Thyroid gland (tissue), 4 donors: ENCODE results near the gene NCBP2. TPM values are rescaled to one million over a fixed set of nuclear protein-coding genes. Genes with fewer than 3 reads are reported as not detected.

ENCODE experiments used
- DNase-seq, 2 donors: peaks; one replicate each; pipeline ENCODE4 v3.0.0-alpha.2; 2019
- H3K27ac ChIP-seq, 3 donors: fragments of 200-600 bp; sonication (generic); 1 replicate in 2 of 3; 2 replicates in 1 of 3; pipeline ENCODE4 v1.5.1; 2016 to 2019; ENCODE audit warnings: mild to moderate bottlenecking in 1 of 3, moderate library complexity in 1 of 3
- H3K27me3 ChIP-seq: fragments of 200-600 bp; sonication (generic); one replicate; pipeline ENCODE4 v1.5.1; 2019
- H3K36me3 ChIP-seq, 2 donors: fragments of 200-600 bp; sonication (generic); one replicate each; pipeline ENCODE4 v1.5.1; 2016 to 2019
- H3K4me1 ChIP-seq, 2 donors: fragments of 200-600 bp; sonication (generic); one replicate each; pipeline ENCODE4 v1.5.1; 2017 to 2019
- H3K4me3 ChIP-seq, 3 donors: fragments of 200-600 bp; sonication (generic); replicated peaks in 1 of 3; 1 replicate in 2 of 3; 2 replicates in 1 of 3; pipeline ENCODE4 v1.5.1; 2016; ENCODE audit warnings: mild to moderate bottlenecking in 1 of 3
- H3K9me3 ChIP-seq: fragments of 200-600 bp; sonication (generic); one replicate; pipeline ENCODE4 v1.5.1; 2017
- CTCF ChIP-seq, 6 experiments: fragments of 200-600 bp in 3 of 6; fragments of 450-650 bp in 3 of 6; sonication (generic) in 3 of 6; IDR thresholded peaks; one replicate each; pipeline ENCODE4 v1.5.1; 2016 to 2019; ENCODE audit warnings: antibody characterized with exemption in 6 of 6, mild to moderate bottlenecking in 2 of 6, inconsistent platforms in 1 of 6, moderate library complexity in 1 of 6
- POLR2A ChIP-seq, 2 donors: fragments of 450-650 bp; IDR thresholded peaks; one replicate each; pipeline ENCODE4 v1.6.1; 2017; ENCODE audit warnings: antibody characterized with exemption in 2 of 2, mild to moderate bottlenecking in 2 of 2, moderate library complexity in 1 of 2
- WGBS, 2 donors: methylation state at CpG; one replicate each; pipeline ENCODE4 v1.1.5; 2017; 5-methylcytosine and 5-hydroxymethylcytosine counted together
- intact Hi-C: fragments of 100-400 bp; cut with DNase I; formaldehyde crosslinking; loops from one replicate; pipeline ENCODE4 v1.15.1; 2023
- total RNA-seq, 4 donors: library from RNA; depleted of rRNA; stranded (reverse); fragments of >200 nt; gene quantifications; one replicate each; pipeline ENCODE4 v1.2.3, GENCODE V29; 2016

NCBP2 gene
- total RNA-seq, 4 donors from 2014 or later = 42.4 to 61.3 (median 53.6) TPM

GRCh38 chr3:196902296-196902695 lies 40.0 kb downstream of the NCBP2 start:
- no peak for TF ChIP-seq CTCF (IDR thresholded peaks at IDR 0.05)
- no peak for TF ChIP-seq POLR2A (IDR thresholded peaks at IDR 0.05)
- no peaks in the 10 kb centered on the region for H3K4me1 ChIP-seq
- H3K27me3 ChIP-seq = no peaks in the 10 kb centered on the region
- H3K9me3 ChIP-seq = no peaks in the 10 kb centered on the region
- intact Hi-C loops = no loop called here
- no peak overlapping the region for H3K27ac ChIP-seq
- H3K36me3 ChIP-seq = peaks cover 27 to 45% of the 10 kb centered on the region in 2 donors
- H3K4me3 ChIP-seq = no peak overlapping the region
- no peak for DNase-seq
- WGBS, 2 donors = 88 to 94% methylated on average over 1 of the region's 1 CpG

- Histone ChIP-seq H3K9me3 (no peaks in the 10 kb centered on the region), H3K4me3 (no peak overlapping the region), H3K4me1 (no peaks in the 10 kb centered on the region), H3K27ac (no peak overlapping the region), H3K27me3 (no peaks in the 10 kb centered on the region), H3K36me3 (peaks cover 27 to 45% of the 10 kb centered on the region in 2 donors)
- no peak for TF ChIP-seq CTCF (IDR thresholded peaks at IDR 0.05)
- TF ChIP-seq POLR2A (IDR thresholded peaks at IDR 0.05) = no peak
- WGBS, 2 donors = 85 to 87% methylated on average over 1 of the region's 1 CpG
- no peak for DNase-seq
- intact Hi-C loops = no loop called here
Measured at GRCh38 chr3:196901768-196902167, 40.6 kb downstream of the NCBP2 start.

DNA sequence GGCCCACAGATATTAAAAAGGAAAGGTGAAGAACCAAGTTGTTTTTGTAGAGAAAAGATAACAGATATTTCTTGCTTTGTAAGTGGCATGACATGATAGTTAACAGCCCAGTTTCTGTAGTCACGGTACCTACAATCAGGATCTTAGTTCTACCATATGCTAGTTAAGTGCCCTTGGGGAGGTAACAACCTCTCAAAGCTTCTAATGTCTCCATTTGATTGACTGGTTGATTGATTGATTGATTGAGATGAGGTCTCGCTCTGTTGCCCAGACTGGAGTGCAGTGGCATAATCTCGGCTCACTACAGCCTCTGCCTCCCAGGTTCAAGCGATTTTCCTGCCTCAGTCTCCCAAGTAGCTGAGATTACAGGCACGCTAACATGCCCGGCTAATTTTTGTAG lies 46.1 kb downstream of the NCBP2 start:
- Histone ChIP-seq H3K4me3 (no peak overlapping the region), H3K9me3 (no peaks in the 10 kb centered on the region), H3K27ac (no peak overlapping the region), H3K36me3 (peaks cover 0 to 8% of the 10 kb centered on the region in 2 donors), H3K4me1 (no peaks in the 10 kb centered on the region), H3K27me3 (no peaks in the 10 kb centered on the region)
- WGBS, 2 donors = 93 to 94% methylated on average over 6 of the region's 6 CpGs
- DNase-seq = no peak
- intact Hi-C loops = no loop called here
- TF ChIP-seq POLR2A (IDR thresholded peaks at IDR 0.05) = no peak
- no peak for TF ChIP-seq CTCF (IDR thresholded peaks at IDR 0.05)

DNA sequence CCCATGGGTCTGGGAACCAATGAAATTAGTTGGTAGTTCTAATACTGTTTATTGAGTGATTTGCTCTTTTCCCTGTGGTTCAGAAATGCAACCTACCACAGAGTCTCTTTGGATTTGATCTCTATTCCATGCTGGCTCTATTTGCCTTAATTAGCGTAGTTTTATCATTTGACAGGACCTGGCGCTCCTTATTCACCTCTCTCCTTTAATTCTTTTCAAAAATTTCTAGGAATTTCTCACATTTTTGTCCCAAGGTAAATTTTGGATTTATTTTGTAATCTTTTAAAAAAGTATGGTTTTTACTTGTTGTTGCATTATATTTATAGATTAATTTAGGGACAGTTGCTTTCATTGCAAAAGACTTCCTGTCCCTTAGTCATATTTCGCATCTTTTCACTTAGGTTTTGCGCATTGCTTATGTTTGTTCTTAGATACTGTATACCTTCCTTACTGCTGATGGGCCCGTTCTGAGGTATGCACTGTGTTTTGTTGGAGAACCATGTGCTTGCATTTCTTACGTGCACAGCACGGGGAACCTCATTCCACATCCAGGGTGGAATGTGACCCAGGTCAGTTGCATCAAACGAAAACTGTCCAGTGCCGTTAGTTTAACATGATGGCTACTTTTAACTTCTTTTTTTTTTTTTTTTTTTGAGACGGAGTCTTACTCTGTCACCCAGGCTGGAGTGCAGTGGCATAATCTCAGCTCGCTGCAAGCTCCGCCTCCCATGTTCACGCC lies 47.6 kb downstream of the NCBP2 start:
- Histone ChIP-seq H3K9me3 (no peaks in the 10 kb centered on the region), H3K36me3 (no peaks in the 10 kb centered on the region), H3K27me3 (no peaks in the 10 kb centered on the region), H3K4me1 (no peaks in the 10 kb centered on the region), H3K27ac (no peak overlapping the region), H3K4me3 (no peak overlapping the region)
- no peak for TF ChIP-seq POLR2A (IDR thresholded peaks at IDR 0.05)
- no peak for TF ChIP-seq CTCF (IDR thresholded peaks at IDR 0.05)
- WGBS, 2 donors = 94 to 95% methylated on average over 13 of the region's 13 CpGs
- intact Hi-C loops = no loop called here
- no peak for DNase-seq

DNA sequence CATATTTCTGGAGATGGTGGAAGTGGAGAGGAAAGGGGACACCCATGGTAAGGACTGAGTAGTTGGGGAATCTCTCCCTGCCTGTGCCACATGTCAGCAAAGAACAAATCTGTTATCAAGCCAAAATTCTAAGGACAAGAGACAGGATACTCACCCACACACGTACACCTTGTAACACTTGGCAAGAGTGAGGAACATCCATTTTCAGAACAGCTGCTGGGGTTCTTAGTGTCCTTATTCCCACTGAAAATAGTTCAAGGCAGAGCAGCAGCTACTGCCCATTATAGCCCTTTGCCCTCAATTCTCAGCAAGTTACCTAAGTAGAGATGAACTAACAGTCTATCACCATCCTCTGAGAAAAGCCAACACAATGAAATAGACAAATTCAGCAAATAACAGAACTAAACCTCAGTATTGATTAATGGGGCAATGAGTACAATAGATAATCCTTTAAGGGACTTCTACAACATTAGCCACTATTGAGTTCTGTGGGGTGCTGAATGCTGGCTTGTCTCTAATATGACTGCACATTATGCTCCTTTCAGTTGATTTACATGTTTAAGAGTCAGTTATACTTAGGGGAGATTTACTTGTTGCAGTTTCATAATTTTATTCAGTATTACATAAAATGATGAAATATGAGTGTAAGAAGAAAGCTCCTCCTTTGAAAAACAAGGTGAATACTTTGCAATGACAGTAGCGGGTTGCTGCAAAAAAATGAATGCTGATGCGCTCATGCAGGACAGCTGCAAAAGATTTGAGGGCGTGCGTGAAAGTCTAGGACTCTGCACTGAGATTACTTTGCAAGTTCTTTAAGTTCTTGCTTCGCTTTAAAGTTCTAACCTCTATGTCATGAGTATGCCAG lies 52.3 kb downstream of the NCBP2 start:
- TF ChIP-seq POLR2A (IDR thresholded peaks at IDR 0.05) = no peak
- no peak for TF ChIP-seq CTCF (IDR thresholded peaks at IDR 0.05)
- 92% methylated on average over 6 of the region's 6 CpGs for whole genome bisulfite sequencing, 2 donors
- H3K9me3 ChIP-seq = no peaks in the 10 kb centered on the region
- no peak overlapping the region for H3K27ac ChIP-seq
- H3K4me3 ChIP-seq = no peak overlapping the region
- H3K4me1 ChIP-seq = no peaks in the 10 kb centered on the region
- no peaks in the 10 kb centered on the region for H3K27me3 ChIP-seq
- intact Hi-C loops = no loop called here
- DNase-seq = no peak
- H3K36me3 ChIP-seq = peaks cover 0 to 6% of the 10 kb centered on the region in 2 donors
